ENCODE results near the gene GINS2. TPM values are rescaled to one million over a fixed set of nuclear protein-coding genes. Genes with fewer than 3 reads are reported as not detected.

GINS2 gene
- total RNA-seq, 1 experiment from 2014 or later: 52.7 TPM

- H4K20me1 ChIP-seq (ENCODE audit: control insufficient read depth, insufficient read depth, insufficient read length): no peaks in the 10 kb centered on the region
- no peaks in the 10 kb centered on the region for H3K23me2 ChIP-seq (ENCODE audit: insufficient read length, low read depth, low read length, poor library complexity, severe bottlenecking)
- no CpG with 5 or more reads among the region's 36 CpGs for WGBS (ENCODE audit: extremely low coverage, insufficient read length, low lambda C conversion rate)
- no peak for TF ChIP-seq CTCF (conservative IDR thresholded peaks at IDR 0.05)
- H3K4me3 Mint-ChIP-seq: no peak overlapping the region
- H3K9me3 ChIP-seq (ENCODE audit: control insufficient read depth, low read depth, low read length): no peaks in the 10 kb centered on the region
- no peak overlapping the region for H3K27ac ChIP-seq (ENCODE audit: insufficient read length, low read depth, low read length)
- no peaks in the 10 kb centered on the region for H3K27me3 ChIP-seq (ENCODE audit: insufficient read depth, low read length)
- no peak overlapping the region for H3K18ac ChIP-seq (ENCODE audit: insufficient read length, low read depth, low read length)
- H4K8ac ChIP-seq (replicated peaks; ENCODE audit: insufficient read length, low read depth, low read length): no peak overlapping the region
- peaks cover 6 to 12% of the 10 kb centered on the region in 2 experiments; a peak in 3 of 4 replicates for H3K4me1 Mint-ChIP-seq
- H3T11ph ChIP-seq (ENCODE audit: low read length): no peak overlapping the region
- no peak overlapping the region for H2BK12ac ChIP-seq (ENCODE audit: insufficient read length, low read depth, low read length)
- H3K14ac ChIP-seq (ENCODE audit: insufficient read depth, low read length): no peak overlapping the region
- no peak for DNase-seq
- H2AFZ ChIP-seq (ENCODE audit: low read length): no peak overlapping the region
- no peak overlapping the region for H3K23ac ChIP-seq (ENCODE audit: insufficient read length, low read depth, low read length)
- H3K27ac Mint-ChIP-seq: no peak overlapping the region
- no peak overlapping the region for H3K56ac ChIP-seq (ENCODE audit: insufficient read length, low read depth, low read length)
- H2BK5ac ChIP-seq (ENCODE audit: insufficient read length, low read length): no peak overlapping the region
- peaks cover 4% of the 10 kb centered on the region; the same call in 1 of the 2 replicates for H3K79me2 ChIP-seq (ENCODE audit: insufficient read depth, low read length)
- no peaks in the 10 kb centered on the region for H3K4me1 ChIP-seq (ENCODE audit: insufficient read depth, low read length)
- H2BK120ac ChIP-seq (ENCODE audit: low read depth, low read length, poor library complexity, severe bottlenecking): no peak overlapping the region
- H3K27me3 Mint-ChIP-seq (ENCODE audit: low read depth): no peaks in the 10 kb centered on the region
- no peak overlapping the region for H3K4ac ChIP-seq (ENCODE audit: low read depth, low read length)
- no peak overlapping the region for H2BK15ac ChIP-seq (ENCODE audit: low read depth, low read length)
- no peak overlapping the region for H2AK5ac ChIP-seq (ENCODE audit: insufficient read length, low read length)
- H3K36me3 Mint-ChIP-seq (ENCODE audit: insufficient read depth in 1 of 3, low read depth in 3 of 3): peaks cover 2 to 21% (median 13%) of the 10 kb centered on the region in 3 experiments; a peak in 5 of 7 replicates
- no peaks in the 10 kb centered on the region for H3K9me3 Mint-ChIP-seq
- H3K4me2 ChIP-seq (ENCODE audit: insufficient read depth, insufficient read length, low read length): no peak overlapping the region
- no peak overlapping the region for H4K5ac ChIP-seq (ENCODE audit: insufficient read length, low read depth, low read length)
- H3K79me1 ChIP-seq (ENCODE audit: insufficient read depth, low read depth, low read length, poor library complexity, severe bottlenecking): peaks cover 6% of the 10 kb centered on the region
- no peak overlapping the region for H4K91ac ChIP-seq (ENCODE audit: insufficient read length, low read depth, low read length)
- H3K9ac ChIP-seq (ENCODE audit: extremely low read depth, insufficient read length, low read length): no peak overlapping the region
- H2BK20ac ChIP-seq (ENCODE audit: low read depth, low read length, poor library complexity, severe bottlenecking): no peak overlapping the region
These were observed 51.5 kb downstream of the GINS2 start for GRCh38 chr16:85637061-85637807.
